Measurements from ENCODE around the gene PRKCE. TPM values are rescaled to one million over a fixed set of nuclear protein-coding genes. Genes with fewer than 3 reads are reported as not detected.

PRKCE gene
- total RNA-seq, 2 experiments from 2014 or later = 24.9 to 26.2 TPM

DNA sequence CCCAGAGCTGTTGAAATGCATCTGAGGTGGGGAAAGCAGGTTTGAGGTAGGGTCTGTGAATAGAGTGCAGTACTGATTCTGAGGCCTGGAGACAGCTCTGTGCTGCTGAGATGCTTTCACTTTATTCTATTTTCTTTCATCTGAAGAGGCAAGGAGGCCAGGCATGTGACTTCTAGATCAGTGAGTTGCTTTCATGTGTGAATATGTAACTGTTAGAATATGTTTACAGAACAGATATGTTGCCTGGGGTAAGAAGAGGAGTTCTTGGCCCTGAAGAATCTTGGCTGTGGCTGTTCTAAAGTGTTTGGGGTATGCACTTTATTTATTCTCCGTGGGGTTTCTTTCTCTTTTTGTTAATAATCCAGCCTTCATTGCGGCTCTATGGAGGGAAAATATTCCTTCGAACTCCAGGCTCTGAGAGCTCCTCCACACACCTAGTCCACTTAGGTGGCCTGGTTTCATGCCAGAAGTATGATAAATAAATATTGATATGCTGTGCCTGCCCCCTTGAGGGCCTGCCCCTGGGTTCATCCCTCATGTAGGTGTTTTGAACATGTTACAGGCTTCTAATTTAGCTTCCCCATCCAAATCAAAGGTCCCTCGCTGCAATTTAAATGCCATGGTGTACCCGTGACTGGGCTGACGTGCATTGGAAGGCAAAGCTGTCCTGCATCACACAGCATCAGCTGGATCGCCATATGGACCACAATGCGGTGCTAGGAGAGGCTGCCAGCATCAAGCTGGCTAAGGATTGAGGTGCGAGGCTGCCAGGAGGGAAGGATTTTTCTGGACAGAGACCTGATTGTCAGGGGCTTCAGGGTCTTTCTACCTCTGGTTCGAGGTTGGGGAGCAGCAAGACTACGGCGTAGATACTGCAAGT, 102.9 kb downstream of the PRKCE start:
- DNase-seq (no peak), ATAC-seq (ENCODE audit: poor library complexity) (no peak)
- no peaks in the 10 kb centered on the region for H3K4me1 Mint-ChIP-seq (ENCODE audit: low read depth)
- H3K27me3 Mint-ChIP-seq = no peaks in the 10 kb centered on the region
- H3K9me3 ChIP-seq (ENCODE audit: control insufficient read depth in 1 of 2, insufficient read depth in 1 of 2, low read length in 2 of 2) = no peaks in the 10 kb centered on the region
- H3K27ac Mint-ChIP-seq = no peak overlapping the region
- H3K36me3 ChIP-seq (ENCODE audit: insufficient read depth, low read length) = no peaks in the 10 kb centered on the region
- H3K4me1 ChIP-seq (ENCODE audit: insufficient read depth, low read length) = no peaks in the 10 kb centered on the region
- no peaks in the 10 kb centered on the region for H3K9me3 Mint-ChIP-seq
- no peaks in the 10 kb centered on the region for H3K36me3 Mint-ChIP-seq (ENCODE audit: low read depth)
- TF ChIP-seq, protein P1, sequence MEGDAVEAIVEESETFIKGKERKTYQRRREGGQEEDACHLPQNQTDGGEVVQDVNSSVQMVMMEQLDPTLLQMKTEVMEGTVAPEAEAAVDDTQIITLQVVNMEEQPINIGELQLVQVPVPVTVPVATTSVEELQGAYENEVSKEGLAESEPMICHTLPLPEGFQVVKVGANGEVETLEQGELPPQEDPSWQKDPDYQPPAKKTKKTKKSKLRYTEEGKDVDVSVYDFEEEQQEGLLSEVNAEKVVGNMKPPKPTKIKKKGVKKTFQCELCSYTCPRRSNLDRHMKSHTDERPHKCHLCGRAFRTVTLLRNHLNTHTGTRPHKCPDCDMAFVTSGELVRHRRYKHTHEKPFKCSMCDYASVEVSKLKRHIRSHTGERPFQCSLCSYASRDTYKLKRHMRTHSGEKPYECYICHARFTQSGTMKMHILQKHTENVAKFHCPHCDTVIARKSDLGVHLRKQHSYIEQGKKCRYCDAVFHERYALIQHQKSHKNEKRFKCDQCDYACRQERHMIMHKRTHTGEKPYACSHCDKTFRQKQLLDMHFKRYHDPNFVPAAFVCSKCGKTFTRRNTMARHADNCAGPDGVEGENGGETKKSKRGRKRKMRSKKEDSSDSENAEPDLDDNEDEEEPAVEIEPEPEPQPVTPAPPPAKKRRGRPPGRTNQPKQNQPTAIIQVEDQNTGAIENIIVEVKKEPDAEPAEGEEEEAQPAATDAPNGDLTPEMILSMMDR (IDR thresholded peaks at IDR 0.05) = no peak
- H3K4me3 ChIP-seq (ENCODE audit: low read length) = no peak overlapping the region
- H3K27ac ChIP-seq (ENCODE audit: low read depth in 1 of 2, low read length in 2 of 2) = no peak overlapping the region
- H3K27me3 ChIP-seq (ENCODE audit: control insufficient read depth in 1 of 2, insufficient read depth in 2 of 2, low read length in 2 of 2) = no peaks in the 10 kb centered on the region
- no peak overlapping the region for H3K4me3 Mint-ChIP-seq
- CTCF ChIA-PET = no interaction called here
- POLR2A ChIA-PET = no interaction called here
- intact Hi-C loops (cut with DNase I, micrococcal nuclease) = no loop called here

DNA sequence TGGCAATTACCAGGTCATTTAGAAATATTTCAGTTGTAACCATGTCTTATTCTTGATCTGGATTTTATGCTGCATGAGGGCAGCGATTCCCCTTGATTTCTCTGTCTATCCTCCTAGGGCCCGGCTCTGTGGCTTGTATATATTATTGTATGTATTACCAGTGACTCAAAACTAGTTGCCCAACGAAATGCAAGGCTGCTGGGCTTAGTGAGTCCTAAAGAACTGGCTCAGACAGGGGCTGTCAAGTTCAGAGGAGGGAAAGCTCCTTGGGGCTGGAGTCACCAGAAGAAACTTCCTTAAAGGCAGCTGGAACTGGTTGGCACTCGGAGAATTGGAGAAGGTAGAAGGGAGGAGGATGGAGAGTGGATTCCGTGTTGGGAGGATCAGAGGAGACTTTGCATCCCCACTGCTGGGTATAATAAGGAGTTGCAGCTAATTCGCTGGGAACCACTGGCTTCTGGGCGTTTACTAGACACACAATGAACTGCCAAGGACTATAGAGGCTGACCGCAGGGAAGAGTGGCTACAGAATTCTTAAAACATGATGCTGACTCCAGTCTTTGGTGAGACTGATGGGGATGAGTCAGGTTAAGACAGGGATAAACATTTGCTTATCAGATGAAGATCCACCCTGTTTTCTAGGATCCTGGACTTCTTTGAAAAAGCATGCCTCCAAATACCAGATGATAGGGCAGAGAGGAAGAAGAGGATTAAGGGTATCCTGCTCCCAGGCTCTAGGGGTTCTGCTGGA, 104.3 kb downstream of the PRKCE start:
- ATAC-seq (ENCODE audit: poor library complexity) = no peak
- H3K27ac Mint-ChIP-seq = no peak overlapping the region
- H3K36me3 Mint-ChIP-seq (ENCODE audit: low read depth) = no peaks in the 10 kb centered on the region
- CTCF ChIA-PET = no interaction called here
- H3K27me3 Mint-ChIP-seq = no peaks in the 10 kb centered on the region
- intact Hi-C loops (cut with DNase I, micrococcal nuclease) = no loop called here
- Histone ChIP-seq H3K27me3 (ENCODE audit: control insufficient read depth in 1 of 2, insufficient read depth in 2 of 2, low read length in 2 of 2) (no peaks in the 10 kb centered on the region), H3K4me3 (ENCODE audit: low read length) (no peak overlapping the region), H3K27ac (ENCODE audit: low read depth in 1 of 2, low read length in 2 of 2) (no peak overlapping the region), H3K36me3 (ENCODE audit: insufficient read depth, low read length) (no peaks in the 10 kb centered on the region), H3K4me1 (ENCODE audit: insufficient read depth, low read length) (no peaks in the 10 kb centered on the region), H3K9me3 (ENCODE audit: control insufficient read depth in 1 of 2, insufficient read depth in 1 of 2, low read length in 2 of 2) (no peaks in the 10 kb centered on the region)
- POLR2A ChIA-PET = no interaction called here
- DNase-seq = no peak
- H3K9me3 Mint-ChIP-seq = no peaks in the 10 kb centered on the region
- no peaks in the 10 kb centered on the region for H3K4me1 Mint-ChIP-seq (ENCODE audit: low read depth)
- TF ChIP-seq, protein P1 (IDR thresholded peaks at IDR 0.05) = no peak
- H3K4me3 Mint-ChIP-seq = no peak overlapping the region

DNA sequence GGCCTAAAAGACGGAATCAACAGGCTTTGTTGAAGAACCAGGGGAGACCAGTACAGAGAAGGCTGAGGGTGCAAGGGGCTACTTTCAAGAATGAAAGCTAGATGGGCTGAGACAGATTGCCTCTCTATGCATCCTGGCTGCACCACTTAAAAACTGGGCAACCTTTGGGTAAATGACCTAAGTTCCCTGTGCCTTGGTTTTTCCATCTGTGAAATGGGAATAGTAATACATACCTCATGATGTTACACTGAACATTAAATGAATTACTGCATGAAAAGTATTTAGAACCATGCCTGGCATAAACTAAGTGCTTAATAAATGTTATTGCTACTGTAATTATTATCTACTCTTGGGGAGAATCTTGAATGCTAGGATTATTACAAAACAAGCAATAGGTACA, 106.5 kb downstream of the PRKCE start:
- no peaks in the 10 kb centered on the region for H3K4me1 Mint-ChIP-seq (ENCODE audit: low read depth)
- ChIA-PET POLR2A (no interaction called here), CTCF (no interaction called here)
- intact Hi-C loops (cut with DNase I, micrococcal nuclease) = no loop called here
- H3K27ac ChIP-seq (ENCODE audit: low read depth in 1 of 2, low read length in 2 of 2) = no peak overlapping the region
- no peaks in the 10 kb centered on the region for H3K36me3 Mint-ChIP-seq (ENCODE audit: low read depth)
- H3K9me3 ChIP-seq (ENCODE audit: control insufficient read depth in 1 of 2, insufficient read depth in 1 of 2, low read length in 2 of 2) = no peaks in the 10 kb centered on the region
- DNase-seq = no peak
- no peaks in the 10 kb centered on the region for H3K9me3 Mint-ChIP-seq
- H3K27me3 Mint-ChIP-seq = no peaks in the 10 kb centered on the region
- H3K27ac Mint-ChIP-seq = no peak overlapping the region
- H3K4me1 ChIP-seq (ENCODE audit: insufficient read depth, low read length) = no peaks in the 10 kb centered on the region
- no peak overlapping the region for H3K4me3 Mint-ChIP-seq
- H3K4me3 ChIP-seq (ENCODE audit: low read length) = no peak overlapping the region
- no peaks in the 10 kb centered on the region for H3K36me3 ChIP-seq (ENCODE audit: insufficient read depth, low read length)
- TF ChIP-seq, protein P1 (IDR thresholded peaks at IDR 0.05) = no peak
- no peak for ATAC-seq (ENCODE audit: poor library complexity)
- no peaks in the 10 kb centered on the region for H3K27me3 ChIP-seq (ENCODE audit: control insufficient read depth in 1 of 2, insufficient read depth in 2 of 2, low read length in 2 of 2)
